ENCODE measurements around the gene SLC26A11.
A peak's percentile ranks its signal among the peaks of the same experiment; 100 is the strongest.
"Not testable (repeated sequence)": the region's sequence is repeated elsewhere in the genome, so short reads cannot be mapped to it uniquely, and the experiment has no call there.

The SLC26A11 gene

DNA sequence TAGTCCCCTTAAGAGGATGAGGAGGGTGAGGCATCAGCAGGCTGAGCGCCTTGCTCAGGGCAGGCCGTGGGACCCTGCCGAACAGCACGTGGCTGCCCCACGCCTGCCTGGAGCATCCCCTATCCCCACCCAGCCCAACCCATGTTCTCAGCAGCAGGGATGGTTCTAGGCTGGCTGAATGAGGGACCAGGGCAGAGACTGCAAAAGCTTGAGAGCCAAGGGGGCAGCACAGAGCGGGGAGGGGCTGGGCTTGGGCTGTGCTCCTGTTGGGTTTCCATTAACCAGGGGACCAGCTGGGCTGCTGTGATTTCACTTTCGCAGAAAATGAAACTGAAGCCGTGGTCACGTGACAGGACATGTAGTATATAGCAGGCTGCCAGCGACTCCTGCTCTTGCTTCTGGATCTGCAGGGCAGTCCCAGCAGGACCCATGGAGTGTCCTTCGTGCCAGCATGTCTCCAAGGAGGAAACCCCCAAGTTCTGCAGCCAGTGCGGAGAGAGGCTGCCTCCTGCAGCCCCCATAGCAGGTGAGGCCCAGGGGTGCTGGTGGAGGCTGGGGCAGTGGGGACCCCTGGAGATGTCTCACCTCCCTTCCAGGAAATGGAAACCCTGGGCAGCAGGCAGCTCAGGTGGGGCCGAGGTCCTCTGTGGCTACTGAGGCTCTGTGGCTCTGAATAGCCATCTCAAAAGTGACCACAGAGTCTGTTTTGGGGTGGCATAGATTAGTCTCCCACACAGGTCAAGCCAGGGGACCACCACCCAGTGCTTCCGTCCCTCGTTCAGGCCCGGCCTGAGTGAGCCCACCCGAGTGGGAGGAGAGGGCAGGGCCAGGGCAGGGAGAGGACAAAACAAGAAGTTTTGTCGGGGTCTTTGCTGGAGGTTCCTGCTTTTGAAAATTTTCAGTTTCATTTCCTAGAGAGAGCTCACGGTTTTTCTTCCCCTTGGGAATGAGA is 43.3 kb downstream of the SLC26A11 start:
- peak; percentile 93 for DNase-seq

DNA sequence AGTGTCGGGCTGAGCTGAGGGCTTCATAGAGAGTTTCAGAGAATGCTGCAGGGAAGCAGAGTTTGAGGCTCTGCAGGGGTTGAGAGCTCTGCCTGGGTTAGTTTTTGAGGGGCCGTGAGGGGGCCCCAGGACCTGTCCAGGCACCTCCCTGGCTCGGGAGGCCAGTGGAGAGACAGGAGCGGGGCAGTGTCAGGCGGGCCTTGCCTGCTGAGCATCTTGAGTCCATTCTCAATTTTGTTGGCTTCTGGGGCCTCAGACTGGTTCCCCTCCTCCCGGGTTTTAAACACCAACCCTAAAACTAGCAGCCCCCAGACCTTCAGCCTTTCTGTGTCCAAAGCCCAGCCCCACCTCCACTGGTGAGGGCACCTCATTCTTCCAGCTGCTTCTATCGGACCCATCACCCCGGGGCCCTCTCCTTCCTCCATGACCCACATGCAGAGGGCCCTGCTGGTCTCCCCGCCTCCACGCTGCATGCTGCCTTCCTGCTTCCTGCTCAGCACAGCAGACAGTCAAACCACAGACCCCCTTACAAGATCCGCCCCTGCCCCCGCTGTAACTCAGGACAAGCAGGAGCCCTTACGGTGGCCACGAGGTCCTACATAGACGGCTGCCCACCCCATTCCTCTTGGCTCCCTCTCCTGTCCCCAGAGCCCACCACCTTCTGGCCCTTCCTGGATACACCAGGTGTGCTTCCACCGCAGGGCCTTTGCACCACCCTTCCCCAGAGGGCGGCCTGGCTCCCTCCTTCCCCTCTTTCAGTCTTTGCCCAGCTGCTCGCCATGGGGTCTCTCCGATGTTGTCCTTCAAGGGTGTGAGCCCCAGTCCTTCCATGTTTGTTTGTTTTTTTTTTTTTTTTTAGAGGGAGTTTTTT is 44.2 kb downstream of the SLC26A11 start:
- no peak for DNase-seq

- no peak for DNase-seq
Measured at GRCh38 chr17:80265205-80266068, 45.2 kb downstream of the SLC26A11 start.

DNA sequence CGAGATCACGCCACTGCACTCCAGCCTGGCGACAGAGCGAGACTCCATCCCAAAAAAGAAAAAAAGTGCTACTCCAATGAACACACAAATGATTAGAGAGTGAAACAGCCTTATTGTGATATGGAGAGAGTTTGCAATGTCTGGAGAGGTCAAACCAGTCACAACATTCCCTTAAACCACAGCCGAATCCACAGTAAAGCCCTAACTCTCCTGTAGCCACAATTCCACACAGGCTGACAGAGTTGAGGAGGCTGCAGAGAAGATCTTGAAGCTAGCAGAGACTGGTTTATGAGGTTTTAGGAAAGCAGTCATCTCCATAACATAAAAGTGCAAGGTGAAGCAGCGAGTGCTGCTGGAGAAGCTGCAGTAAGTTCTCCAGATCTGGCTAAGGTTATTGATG is 47.2 kb downstream of the SLC26A11 start:
- DNase-seq: no peak

DNA sequence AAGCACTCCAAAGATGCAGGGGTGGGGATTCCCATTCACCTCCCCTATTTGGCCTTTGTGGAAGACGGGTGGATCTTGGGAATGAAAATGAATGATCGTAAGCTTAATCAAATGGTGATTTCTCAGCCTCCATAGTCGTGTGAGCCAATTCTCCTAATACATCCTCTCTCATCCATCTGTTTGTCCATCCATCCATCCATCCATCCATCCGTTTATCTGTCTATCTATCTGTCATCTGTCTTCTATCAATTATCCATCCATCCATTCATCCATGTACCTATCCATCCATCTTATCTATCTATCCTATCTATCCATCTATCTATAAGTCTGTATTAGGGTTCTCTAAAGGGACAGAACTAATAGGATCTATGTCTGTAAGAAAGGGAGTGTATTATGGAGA is 48.2 kb downstream of the SLC26A11 start:
- DNase-seq: no peak

GRCh38 chr17:80269405-80269807 is 49.2 kb downstream of the SLC26A11 start:
- no peak for DNase-seq

DNA sequence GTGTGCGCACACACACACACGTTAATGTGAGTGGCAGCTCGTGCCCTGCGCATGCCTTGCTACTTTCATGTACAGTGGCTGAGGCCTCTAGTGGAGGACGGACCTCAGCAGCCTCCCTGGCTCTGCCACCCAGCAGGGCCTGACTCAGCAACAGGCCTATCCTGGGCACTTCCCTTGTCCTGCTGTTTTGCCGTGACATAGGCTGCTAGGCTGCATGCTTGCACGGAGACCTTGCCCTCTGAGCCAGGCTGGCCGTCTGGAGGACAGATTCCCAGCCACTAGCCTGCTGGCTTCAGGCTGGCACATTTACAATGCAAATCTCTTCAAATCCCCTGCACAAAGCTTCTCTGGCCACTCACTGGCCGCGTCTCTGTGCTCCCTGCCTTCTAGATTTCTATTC is 49.9 kb downstream of the SLC26A11 start:
- no peak for DNase-seq

DNA sequence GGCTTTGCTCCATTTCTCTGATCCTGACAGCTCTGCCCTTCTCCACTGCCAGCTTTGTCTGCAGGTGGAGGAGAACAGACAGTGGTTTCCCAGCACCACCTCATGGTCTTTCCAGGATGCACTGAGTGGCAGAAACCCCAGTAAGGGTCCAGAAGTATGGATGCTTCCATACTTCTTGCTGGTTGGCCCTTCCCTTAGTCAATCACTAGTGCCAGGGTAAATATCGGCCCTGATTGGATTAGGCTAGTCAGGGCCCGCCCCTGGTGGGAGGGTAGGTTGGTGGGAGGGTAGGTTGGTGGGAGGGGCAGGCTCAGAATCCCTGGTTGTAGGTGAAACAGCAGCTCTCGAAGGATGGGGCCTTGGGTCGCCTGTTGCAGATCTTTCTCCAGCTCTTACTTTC is 50.6 kb downstream of the SLC26A11 start:
- no peak for DNase-seq

DNA sequence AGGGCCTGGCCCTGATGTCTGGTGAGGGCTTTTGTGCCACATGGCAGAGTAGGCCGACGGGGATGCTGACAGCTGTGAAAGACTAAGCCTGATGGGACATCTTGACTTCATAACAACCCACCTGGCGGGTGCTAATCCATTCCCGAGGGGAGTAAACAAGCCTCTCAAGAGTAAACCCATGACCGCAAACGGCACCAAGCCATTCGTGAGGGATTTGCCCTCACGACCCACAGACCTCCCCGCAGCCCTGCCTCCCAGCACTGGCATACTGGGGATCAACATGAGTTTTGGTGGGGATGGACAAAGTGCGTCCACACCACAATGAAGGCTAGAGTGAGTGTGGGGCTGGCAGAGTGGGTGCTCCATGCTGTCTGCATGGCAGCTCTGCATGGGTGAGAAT is 52.1 kb downstream of the SLC26A11 start:
- no peak for DNase-seq

GRCh38 chr17:80274331-80274730 is 54.1 kb downstream of the SLC26A11 start:
- DNase-seq: no peak

- no peak for DNase-seq
Measured at GRCh38 chr17:80274871-80275449, 54.7 kb downstream of the SLC26A11 start.

DNA sequence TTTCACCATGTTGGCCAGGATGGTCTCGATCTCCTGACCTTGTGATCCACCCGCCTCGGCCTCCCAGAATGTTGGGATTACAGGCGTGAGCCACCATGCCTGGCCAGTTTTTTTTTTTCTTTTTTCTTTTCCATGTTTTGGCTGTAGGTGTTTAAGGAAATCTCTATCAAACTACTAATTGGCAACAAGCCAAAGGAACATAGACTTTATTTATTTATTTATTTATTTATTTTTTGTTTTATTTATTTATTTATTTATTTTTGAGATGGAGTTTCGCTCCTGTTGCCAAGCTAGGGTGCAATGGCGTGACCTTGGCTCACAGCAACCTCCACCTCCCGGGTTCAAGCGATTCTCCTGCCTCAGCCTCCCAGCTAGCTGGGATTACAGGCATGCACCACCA is 55.6 kb downstream of the SLC26A11 start:
- DNase-seq: not testable (repeated sequence)

DNA sequence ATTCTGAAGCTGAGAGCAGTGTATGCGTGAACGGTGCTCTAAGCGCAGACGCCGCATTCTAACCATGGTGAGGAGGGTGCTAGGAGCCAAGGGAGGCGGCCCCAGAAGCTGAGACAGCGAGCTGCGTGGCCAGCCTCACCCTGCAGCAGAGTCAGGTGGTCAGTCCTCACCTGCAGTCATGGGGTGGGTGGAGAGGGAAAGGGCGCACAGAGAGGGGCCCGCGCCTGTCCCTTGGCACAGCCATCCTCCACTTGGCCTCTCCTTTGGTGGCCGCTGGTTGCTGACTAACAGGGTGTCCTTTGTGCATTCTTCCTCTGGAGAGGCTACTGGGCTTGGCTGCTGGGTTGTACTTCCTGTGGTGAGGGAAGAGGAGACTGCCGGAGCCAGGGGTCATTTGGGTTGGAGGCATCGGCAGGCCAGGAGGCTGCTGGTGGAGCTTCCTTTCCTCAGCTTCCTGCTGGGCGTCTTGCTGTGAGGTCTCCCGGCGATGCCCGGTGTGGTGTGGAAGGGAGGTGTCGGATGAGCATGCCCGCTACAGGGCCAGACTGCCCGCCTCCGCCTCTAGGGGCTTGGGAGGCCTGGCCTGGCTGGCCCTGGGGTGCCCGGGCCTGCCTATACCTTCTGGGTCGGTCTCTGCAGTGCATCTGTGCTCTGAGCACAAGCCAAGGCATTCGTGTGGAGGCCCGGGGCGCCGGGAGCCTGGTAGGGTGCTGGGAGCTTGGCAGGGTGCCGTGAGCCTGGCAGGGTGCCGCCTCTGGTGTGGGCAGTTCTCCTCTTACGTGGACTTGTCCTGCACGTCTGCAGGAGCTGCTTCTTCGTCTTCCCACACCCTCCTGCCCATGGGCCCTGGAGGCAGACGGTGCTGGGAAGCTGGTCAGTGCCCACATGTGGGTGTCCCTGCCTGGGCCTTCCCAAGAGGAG is 57.8 kb downstream of the SLC26A11 start:
- no peak for DNase-seq

DNA sequence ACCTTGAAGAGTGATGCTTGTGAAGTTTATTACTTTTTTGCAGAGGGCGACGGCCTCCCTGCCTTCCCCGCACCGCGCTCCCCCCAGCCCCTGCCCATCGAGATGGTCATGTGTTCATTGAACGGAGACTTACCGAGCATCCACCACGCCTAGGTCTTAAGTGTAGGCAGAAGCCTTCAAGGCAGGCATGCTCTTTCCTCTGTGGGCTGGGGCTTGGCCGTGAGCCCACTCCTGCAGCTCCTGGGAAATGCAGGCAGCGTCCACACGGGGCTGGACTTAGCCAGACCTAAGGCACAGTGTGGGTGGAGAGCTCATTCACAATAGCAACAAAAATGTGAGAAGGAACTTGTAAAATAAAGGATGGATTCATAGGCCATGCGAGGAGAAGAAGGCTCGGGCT is 59.7 kb downstream of the SLC26A11 start:
- DNase-seq: no peak

DNA sequence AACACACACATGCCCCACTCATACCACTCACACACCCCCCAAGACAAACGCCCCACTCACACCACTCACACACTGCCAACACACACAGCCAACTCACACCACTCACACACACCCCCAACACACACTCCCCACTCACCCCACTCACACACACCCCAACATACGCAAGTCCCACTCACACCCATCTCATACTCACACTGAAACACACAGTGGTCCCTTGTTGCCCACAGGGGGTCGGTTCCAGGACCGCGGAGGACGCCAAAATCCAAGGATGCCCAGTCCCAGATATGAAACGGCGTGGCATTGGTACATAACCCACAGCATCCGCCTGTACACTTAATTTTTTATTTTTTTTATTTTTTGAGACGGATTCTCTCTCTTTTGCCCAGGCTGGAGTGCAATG is 61.3 kb downstream of the SLC26A11 start:
- no peak for DNase-seq

- DNase-seq: no peak
Measured at GRCh38 chr17:80283116-80283852, 63.1 kb downstream of the SLC26A11 start.

DNA sequence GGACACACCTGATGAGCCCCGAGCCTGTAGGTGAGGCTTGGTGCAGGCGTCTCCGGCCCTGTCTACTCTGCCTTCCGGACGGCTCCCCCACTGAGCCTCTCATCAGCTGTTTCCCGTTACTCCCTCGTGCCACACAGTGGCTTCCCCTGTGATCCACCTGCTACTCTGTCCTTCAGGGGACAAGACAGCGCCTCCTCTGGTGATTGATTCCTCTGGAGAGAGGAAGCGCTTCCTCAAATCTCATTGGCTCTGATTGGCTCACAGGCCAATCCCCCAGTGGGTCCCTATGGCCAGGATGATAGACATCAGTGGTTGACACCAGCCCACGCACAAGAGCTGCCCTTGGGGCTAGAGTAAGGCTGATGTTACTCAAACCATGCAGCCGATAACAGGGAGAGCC is 64.4 kb downstream of the SLC26A11 start:
- DNase-seq: no peak

GRCh38 chr17:80285237-80285920 is 65.2 kb downstream of the SLC26A11 start:
- no peak for DNase-seq

- no peak for DNase-seq
Measured at GRCh38 chr17:80286638-80286960, 66.4 kb downstream of the SLC26A11 start.

- DNase-seq: no peak
Measured at GRCh38 chr17:80287038-80287437, 66.8 kb downstream of the SLC26A11 start.
